Muscle layer of colon (tissue), 2 donors: ENCODE data around the gene RNU5D-1.
"Not testable (repeated sequence)": the region's sequence is repeated elsewhere in the genome, so short reads cannot be mapped to it uniquely, and the experiment has no call there.

ENCODE experiments used
- H3K27ac ChIP-seq: one replicate; pipeline ENCODE4 v1.7.0; 2013; ENCODE audit warnings: low read depth, mild to moderate bottlenecking, low read length, moderate library complexity
- H3K27me3 ChIP-seq, 2 donors: one replicate each; pipeline ENCODE4 v1.7.0; 2013; ENCODE audit warnings: low read length in 2 of 2, mild to moderate bottlenecking in 2 of 2; ENCODE audit not compliant: insufficient read depth in 2 of 2, control insufficient read depth in 1 of 2
- H3K36me3 ChIP-seq: one replicate; pipeline ENCODE4 v1.7.0; 2013; ENCODE audit warnings: mild to moderate bottlenecking, low read length; ENCODE audit not compliant: insufficient read depth
- H3K4me1 ChIP-seq: one replicate; pipeline ENCODE4 v1.7.0; 2013; ENCODE audit warnings: mild to moderate bottlenecking, low read length; ENCODE audit not compliant: insufficient read depth
- H3K4me3 ChIP-seq, 2 donors: one replicate each; pipeline ENCODE4 v1.7.0; 2013; ENCODE audit warnings: low read length in 2 of 2, low read depth in 1 of 2, mild to moderate bottlenecking in 1 of 2, moderate library complexity in 1 of 2
- H3K9ac ChIP-seq: one replicate; pipeline ENCODE4 v1.7.0; 2013; ENCODE audit warnings: low read length
- H3K9me3 ChIP-seq: one replicate; pipeline ENCODE4 v1.7.0; 2013; ENCODE audit warnings: mild to moderate bottlenecking, low read length
- donor health status: abdominal sarcoma.
- donor health status: Adenocarcinoma of cecum.

The RNU5D-1 gene

DNA sequence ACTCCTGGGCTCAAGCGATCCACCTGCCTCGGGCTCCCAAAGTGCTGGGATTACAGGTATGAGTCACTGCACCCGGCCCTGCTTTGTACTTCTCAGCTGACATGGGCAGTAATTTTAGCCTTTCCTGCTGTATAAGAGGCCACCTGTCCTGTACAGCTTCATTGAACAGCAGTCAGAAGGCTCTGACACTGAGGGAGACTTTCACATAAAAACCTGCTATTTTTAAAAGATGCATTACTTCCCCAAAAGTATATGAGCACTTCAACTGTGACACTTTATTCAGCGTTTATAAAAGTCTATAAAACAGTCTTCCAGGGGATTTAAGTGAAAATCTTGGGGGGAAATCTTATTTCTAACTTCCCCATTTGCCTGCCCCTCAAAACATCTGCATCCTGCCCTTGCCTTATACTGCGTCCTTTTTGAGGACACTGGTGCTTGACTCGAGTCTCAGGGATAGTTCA lies 17.6 kb downstream of the RNU5D-1 start:
- Histone ChIP-seq H3K36me3 (no peaks in the 10 kb centered on the region), H3K27me3 (no peaks in the 10 kb centered on the region), H3K4me1 (peaks cover 7% of the 10 kb centered on the region), H3K9me3 (no peaks in the 10 kb centered on the region), H3K27ac (no peak overlapping the region), H3K9ac (no peak overlapping the region), H3K4me3 (no peak overlapping the region)

DNA sequence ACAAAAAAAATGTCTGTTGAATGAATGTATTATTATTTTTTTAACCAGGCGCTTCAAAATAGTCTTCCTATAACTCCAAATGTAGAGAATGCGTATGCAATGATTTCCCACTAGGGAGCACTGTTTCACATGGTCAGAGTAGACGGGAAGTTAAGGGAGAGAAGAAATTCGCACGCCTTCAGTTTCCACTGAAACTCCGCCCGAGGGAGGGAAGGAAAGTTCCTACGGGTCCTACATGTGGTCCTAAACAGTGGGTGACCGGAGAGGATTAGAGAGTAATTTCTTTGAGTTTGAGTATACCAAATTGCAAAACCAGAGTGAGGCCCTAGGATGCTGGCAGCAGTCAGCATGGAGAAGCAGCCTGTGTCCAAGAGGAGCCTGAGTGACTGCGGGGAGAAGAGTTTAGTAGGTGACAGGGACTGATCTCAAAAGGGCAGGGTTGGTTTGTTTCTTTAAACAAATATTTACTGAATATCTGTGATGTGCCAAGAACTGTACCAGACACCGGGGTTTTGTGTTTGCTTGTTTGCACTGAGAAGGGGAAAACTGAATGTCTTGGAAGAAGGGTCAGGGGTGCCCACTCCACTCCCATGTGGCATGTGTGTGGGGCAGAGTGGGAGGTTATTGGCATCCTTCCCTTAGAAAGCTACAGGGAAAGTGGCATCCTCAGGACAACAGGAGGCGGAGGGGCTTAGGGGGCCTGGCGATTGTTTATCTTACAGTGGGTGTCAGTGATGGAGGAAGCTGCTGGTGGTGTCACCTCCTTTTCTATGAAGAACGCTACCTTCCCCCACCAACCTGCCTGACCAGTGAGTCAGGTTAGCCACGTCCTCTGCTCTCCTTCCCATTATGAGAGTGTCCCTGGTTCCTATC lies 22.8 kb downstream of the RNU5D-1 start:
- Histone ChIP-seq H3K27ac (no peak overlapping the region), H3K4me1 (peaks cover 3% of the 10 kb centered on the region), H3K9ac (no peak overlapping the region), H3K27me3 (no peaks in the 10 kb centered on the region), H3K4me3 (no peak overlapping the region), H3K9me3 (no peaks in the 10 kb centered on the region), H3K36me3 (no peaks in the 10 kb centered on the region)

DNA sequence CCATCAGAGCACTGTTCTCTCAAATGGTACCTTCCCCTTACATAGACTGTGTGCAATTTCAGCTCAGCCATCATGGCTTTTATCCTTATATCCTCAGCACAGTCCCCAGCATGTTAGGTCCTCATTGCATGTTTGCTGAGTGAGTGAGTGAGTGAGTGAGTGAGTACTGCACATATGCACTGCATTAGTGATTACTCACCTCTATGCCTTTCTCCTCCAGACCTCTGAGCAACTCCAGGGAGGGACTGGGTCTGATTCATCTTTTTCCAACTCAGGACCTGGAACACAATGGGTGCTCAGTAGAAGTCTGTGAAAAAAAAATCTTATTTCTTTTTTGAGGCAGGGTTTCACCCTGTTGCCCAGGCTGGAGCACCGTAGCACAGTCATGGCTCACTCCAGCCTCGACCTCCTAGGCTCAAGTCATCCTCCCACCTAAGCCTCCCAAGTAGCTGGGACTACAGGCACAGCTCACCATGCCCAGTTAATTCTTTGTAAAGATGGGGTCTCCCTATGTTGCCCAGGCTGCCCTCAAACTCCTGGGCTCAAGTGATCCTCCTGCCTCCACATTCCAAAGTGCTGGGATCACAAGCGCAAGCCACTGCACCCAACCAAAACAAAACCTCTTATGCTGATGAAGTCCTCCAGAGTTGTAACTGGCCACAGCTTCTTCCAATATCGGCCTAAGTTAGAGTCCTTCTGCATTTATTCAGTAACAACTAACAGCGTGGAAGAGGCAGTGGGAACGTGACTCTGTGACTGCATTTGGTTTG lies 23.7 kb downstream of the RNU5D-1 start:
- no peak overlapping the region for H3K9ac ChIP-seq

GRCh38 chr1:44705938-44706337 lies 25.0 kb downstream of the RNU5D-1 start:
- Histone ChIP-seq H3K36me3 (no peaks in the 10 kb centered on the region), H3K4me1 (peaks cover 3% of the 10 kb centered on the region), H3K27ac (no peak overlapping the region), H3K4me3 (no peak overlapping the region), H3K27me3 (no peaks in the 10 kb centered on the region), H3K9ac (no peak overlapping the region), H3K9me3 (no peaks in the 10 kb centered on the region)

More for the DNA sequence above, 23.7 kb downstream of the RNU5D-1 start:
- Histone ChIP-seq H3K27ac (no peak overlapping the region), H3K27me3 (no peaks in the 10 kb centered on the region), H3K36me3 (no peaks in the 10 kb centered on the region), H3K4me3 (no peak overlapping the region), H3K9me3 (no peaks in the 10 kb centered on the region), H3K4me1 (peaks cover 3% of the 10 kb centered on the region)

GRCh38 chr1:44705470-44705869 lies 25.5 kb downstream of the RNU5D-1 start:
- Histone ChIP-seq H3K36me3 (no peaks in the 10 kb centered on the region), H3K9me3 (no peaks in the 10 kb centered on the region)

DNA sequence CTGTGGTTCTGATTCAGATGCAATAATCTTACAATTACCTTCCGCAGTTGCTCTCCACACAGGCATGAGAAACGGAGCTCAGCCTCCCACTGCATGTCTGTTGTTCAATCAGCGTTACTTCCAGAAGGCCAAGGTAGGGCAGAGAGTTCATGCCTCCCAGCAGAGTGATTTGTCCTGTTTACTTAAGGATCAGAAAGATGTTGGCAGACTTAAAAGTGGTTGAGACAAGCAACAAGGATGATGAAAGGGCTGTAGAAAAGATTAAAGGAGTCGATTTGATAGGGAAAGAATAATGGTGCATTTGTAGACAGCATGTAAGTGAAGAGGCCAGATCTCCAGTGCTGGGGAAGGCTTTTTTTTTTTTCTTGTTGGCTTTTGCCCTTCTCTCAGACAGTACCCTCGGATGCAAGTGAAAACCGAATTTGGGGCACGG lies 29.8 kb downstream of the RNU5D-1 start:
- H3K9me3 ChIP-seq = no peaks in the 10 kb centered on the region

More at GRCh38 chr1:44705470-44705869, 25.5 kb downstream of the RNU5D-1 start:
- Histone ChIP-seq H3K4me3 (no peak overlapping the region), H3K27me3 (no peaks in the 10 kb centered on the region), H3K27ac (no peak overlapping the region), H3K9ac (no peak overlapping the region), H3K4me1 (peaks cover 3% of the 10 kb centered on the region)

GRCh38 chr1:44700573-44700972 lies 30.4 kb downstream of the RNU5D-1 start:
- Histone ChIP-seq H3K27me3 (no peaks in the 10 kb centered on the region), H3K36me3 (no peaks in the 10 kb centered on the region), H3K27ac (no peak overlapping the region), H3K4me3 (no peak overlapping the region), H3K9ac (no peak overlapping the region), H3K9me3 (no peaks in the 10 kb centered on the region), H3K4me1 (no peaks in the 10 kb centered on the region)

More for the DNA sequence above, 29.8 kb downstream of the RNU5D-1 start:
- no peak overlapping the region for H3K9ac ChIP-seq
- H3K4me1 ChIP-seq = no peaks in the 10 kb centered on the region
- no peaks in the 10 kb centered on the region for H3K36me3 ChIP-seq
- no peaks in the 10 kb centered on the region for H3K27me3 ChIP-seq
- no peak overlapping the region for H3K4me3 ChIP-seq
- no peak overlapping the region for H3K27ac ChIP-seq

GRCh38 chr1:44699375-44699774 lies 31.6 kb downstream of the RNU5D-1 start:
- not testable (repeated sequence) for H3K4me1 ChIP-seq, H3K9me3 ChIP-seq

GRCh38 chr1:44698138-44698537 lies 32.8 kb downstream of the RNU5D-1 start:
- Histone ChIP-seq H3K4me1 (no peaks in the 10 kb centered on the region), H3K27ac (no peak overlapping the region), H3K9ac (no peak overlapping the region), H3K27me3 (no peaks in the 10 kb centered on the region), H3K36me3 (no peaks in the 10 kb centered on the region), H3K9me3 (no peaks in the 10 kb centered on the region), H3K4me3 (no peak overlapping the region)

More at GRCh38 chr1:44699375-44699774, 31.6 kb downstream of the RNU5D-1 start:
- H3K9ac ChIP-seq, H3K4me3 ChIP-seq, H3K36me3 ChIP-seq, H3K27ac ChIP-seq, H3K27me3 ChIP-seq: not testable (repeated sequence)

- no peaks in the 10 kb centered on the region for H3K27me3 ChIP-seq
- H3K9me3 ChIP-seq = no peaks in the 10 kb centered on the region
- H3K36me3 ChIP-seq = no peaks in the 10 kb centered on the region
- no peaks in the 10 kb centered on the region for H3K4me1 ChIP-seq
- H3K9ac ChIP-seq = no peak overlapping the region
- H3K27ac ChIP-seq = no peak overlapping the region
- H3K4me3 ChIP-seq = no peak overlapping the region
Observed at GRCh38 chr1:44696789-44697345, 34.1 kb downstream of the RNU5D-1 start.

- Histone ChIP-seq H3K27ac (no peak overlapping the region), H3K4me3 (no peak overlapping the region), H3K9ac (no peak overlapping the region), H3K27me3 (no peaks in the 10 kb centered on the region), H3K9me3 (no peaks in the 10 kb centered on the region), H3K36me3 (no peaks in the 10 kb centered on the region), H3K4me1 (no peaks in the 10 kb centered on the region)
Observed at GRCh38 chr1:44696101-44696500, 34.9 kb downstream of the RNU5D-1 start.
